NCI-H2196 (cell line): ENCODE results near the gene CPNE4.

ENCODE experiments used
- DNase-seq: peaks from one replicate; lab custom pipeline; 2025; ENCODE audit not compliant: unreplicated experiment; lab: John Stamatoyannopoulos, UW

Gene CPNE4

GRCh38 chr3:131612745-131613144 lies 422.1 kb downstream of the CPNE4 start:
- no peak for DNase-seq

DNA sequence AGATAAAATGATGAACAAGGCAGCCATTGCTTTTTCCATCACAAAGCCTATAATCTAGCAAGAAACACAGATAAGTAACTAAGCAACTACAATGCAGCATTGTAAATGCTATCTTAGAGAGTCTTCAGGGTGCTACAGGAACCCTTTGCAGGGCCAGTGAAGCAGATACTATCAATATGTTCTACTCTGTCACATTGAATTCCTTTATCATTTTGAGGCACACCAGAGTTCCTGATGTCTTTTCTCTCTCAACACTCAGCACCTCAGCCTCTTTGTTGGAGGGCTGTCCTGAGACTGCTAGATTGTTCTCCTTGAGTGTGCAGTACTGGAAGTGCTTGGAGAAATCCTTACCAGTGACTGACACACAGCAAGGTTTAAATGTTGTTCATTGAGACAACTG lies 424.6 kb downstream of the CPNE4 start:
- DNase-seq, result no peak

GRCh38 chr3:131608741-131609140 lies 426.1 kb downstream of the CPNE4 start:
- no peak for DNase-seq

GRCh38 chr3:131608296-131608695 lies 426.5 kb downstream of the CPNE4 start:
- no peak for DNase-seq

GRCh38 chr3:131605916-131606315 lies 428.9 kb downstream of the CPNE4 start:
- no peak for DNase-seq

DNA sequence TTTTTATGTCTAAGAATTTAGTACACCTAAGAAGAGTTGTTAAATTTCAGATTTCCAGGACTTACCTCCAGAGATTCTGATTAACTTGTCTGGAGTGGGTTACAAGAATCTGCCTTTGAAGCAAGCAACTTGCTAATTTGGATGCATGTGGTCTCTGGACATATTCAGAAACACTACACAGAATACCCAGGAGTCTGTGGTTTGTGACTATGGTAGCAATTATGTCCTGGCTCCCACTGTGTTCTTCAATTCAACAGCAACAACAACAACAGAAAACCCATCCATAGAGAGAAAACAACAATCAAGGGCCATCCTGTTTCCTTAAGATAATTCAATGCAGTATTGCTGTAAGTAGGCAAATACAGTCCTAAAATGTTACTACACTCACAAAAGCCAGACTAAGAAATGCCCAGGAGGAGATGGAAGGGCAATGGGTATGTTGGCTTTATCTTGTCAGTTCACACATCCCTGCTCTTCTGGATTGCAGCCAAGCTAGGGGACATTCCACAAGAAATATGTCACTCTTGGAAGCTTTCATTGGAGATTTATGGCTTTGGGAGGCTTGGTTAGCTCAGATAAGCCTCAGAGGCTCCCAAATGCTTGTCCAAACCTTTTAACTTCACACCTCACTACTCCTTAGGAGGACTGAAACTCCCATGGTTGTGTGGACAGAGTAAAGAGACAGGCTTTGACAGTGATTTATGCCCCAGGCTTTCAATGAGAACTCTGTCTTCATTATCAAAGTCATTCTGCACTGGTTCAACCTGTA lies 432.6 kb downstream of the CPNE4 start:
- no peak for DNase-seq

DNA sequence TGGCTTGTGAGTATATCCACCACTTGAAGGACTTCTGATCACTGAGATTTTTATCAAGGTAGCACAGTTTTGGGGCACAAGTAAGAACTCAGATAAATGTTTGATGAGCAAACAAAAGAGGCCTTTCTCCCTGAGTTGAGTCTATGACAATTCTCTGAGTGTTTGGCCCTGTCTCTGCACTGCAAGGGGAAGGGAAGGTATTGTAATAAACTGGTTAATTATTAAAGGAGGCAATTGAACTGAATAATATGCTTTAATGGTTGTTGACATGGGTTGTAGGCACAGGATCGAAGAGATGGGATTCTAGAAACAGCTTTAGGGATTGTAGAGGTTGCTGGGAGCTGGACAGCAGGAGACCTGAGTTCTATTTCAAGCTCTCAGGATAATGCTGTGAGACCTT lies 437.0 kb downstream of the CPNE4 start:
- DNase-seq, result no peak

DNA sequence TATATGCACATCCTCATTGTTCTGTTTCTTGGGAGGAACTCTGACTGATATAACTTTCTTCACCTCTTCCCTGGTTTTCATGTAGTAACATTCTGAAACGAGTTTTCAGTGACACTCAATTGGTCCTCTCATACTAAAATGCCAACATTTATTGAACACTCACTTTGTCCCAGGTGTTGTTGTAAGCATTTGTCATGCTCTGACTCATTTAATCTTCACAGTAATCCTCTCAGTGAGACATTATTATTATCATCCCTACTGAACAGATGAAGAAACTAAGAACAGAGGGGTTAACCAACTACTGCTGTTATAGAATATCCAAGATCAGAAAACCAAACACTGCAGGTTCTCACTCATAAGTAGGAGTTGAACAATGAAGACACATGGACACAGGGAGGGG lies 437.9 kb downstream of the CPNE4 start:
- no peak for DNase-seq

DNA sequence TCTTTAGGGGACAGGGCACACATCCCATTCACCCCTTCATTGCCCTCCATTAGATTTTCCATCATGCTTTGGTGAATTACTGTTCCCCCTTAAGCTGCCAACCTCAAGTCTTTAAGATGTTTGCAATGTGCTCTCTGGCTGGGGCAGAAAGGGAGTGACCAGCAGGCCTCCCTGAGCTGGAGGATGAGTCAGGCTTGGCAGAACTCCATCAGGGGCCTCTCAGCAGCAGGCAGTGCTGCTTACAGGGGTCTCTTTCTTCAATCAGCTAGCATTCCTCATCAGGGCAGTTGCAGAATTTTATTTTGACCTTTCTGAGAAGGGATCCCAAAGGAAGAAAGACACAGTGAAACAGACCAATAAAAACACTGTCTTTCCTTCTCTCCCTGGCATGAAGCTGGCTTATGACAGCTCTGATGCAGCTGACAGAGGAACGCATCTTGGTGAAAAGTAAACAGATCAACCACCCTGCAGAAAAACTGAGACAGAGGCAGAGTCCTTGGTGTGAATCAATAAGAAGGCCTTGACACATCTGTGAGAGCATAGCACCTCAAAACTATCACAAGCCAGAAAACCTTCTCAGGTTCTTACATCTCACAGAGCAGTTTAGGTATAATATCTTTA lies 443.3 kb downstream of the CPNE4 start:
- no peak for DNase-seq

DNA sequence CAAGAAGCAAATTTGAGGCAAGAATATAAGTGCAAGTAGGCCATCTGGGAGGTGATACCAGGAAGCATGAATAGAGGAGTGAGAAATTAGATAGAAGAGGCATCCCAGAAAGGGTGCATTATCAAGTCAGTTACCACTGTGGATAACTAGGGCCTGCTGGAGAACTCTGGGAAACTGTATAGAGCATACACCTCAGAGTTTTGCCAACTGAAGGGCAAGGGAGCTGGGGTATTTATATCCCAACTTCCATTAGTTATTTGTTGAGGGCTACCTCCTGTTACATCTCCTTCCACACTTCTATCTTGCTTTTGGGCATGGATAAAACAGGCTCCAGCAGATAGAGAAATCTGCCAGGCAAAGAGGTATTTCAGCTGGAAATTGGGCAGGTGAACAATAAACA lies 448.5 kb downstream of the CPNE4 start:
- DNase-seq, result no peak

DNA sequence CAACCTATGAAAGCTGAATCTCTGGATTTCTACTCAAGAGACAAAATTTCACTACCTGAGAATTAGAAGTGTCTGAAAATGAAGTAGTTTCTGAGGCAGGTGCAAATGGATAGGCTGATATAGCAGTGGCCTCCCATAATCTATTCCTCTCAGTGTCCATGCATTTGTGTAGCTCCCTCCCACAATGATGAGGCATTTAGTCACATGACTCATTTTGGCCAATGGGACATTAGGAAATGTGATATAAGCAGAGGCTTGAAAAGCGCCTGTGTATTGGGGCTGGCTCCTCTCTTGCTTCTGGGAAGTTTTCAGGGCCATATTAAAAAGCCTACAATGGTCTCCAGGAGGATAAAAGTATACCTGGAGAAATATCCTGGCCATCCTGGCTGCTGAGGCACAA lies 452.4 kb downstream of the CPNE4 start:
- DNase-seq, result no peak

- DNase-seq, result no peak
Observed at GRCh38 chr3:131568460-131568859, 466.4 kb downstream of the CPNE4 start.

DNA sequence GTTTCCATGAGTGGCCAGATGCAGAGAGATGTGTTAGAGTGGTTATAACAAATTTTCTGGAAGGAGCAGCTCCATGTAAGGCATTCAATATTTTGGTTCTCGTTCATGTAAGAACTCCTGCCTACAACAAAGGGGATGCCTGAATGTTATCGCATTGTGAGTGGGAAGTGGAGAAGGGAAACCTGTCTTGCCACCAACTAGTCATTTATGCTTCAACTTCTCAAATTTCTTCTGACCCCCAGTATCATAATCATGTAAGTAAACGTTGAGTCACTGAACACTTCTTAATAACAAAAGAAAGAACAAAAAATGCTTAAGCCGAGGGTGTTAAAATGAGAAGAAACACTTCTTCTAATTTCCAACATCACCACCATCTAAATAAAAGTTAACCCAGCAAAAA lies 470.0 kb downstream of the CPNE4 start:
- DNase-seq, result no peak

DNA sequence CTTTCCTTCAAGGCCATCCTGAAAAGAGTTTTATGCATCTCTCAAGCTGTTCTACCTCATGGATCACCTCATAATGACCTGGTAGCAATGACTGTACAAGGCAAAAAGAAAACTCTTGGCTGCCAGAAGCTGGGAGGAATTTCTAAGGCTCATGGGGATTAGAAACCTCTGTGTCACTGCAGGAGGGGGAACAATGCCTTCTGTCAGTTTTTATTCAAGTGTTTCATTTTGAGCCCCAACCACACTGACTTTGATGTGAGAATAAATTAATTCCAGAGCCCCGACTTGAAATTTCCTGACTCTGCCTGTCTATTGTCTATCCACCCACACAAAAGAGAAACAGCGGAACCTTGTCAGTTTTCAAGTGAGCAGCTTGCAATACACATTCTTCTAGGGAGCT lies 473.3 kb downstream of the CPNE4 start:
- no peak for DNase-seq

- no peak for DNase-seq
Observed at GRCh38 chr3:131560795-131561194, 474.0 kb downstream of the CPNE4 start.

DNA sequence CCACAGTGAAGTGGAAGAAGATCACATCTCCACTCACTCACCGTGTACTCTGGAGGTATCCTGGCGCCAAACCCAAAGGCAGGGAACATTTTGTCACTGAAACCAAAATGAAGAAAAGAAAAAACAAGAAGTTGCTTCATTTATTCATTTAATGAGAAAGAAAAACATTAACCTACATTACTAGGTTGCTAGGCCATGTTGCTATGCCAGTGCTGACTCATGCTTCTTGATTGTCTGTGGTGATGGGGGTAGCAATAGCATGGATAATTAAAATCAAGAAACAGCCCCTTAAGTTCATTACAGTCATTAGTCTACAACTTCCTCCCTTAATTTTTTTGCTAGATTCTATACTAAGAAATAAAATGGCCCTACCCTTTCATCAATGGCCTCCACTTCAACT lies 479.4 kb downstream of the CPNE4 start:
- DNase-seq, result no peak

DNA sequence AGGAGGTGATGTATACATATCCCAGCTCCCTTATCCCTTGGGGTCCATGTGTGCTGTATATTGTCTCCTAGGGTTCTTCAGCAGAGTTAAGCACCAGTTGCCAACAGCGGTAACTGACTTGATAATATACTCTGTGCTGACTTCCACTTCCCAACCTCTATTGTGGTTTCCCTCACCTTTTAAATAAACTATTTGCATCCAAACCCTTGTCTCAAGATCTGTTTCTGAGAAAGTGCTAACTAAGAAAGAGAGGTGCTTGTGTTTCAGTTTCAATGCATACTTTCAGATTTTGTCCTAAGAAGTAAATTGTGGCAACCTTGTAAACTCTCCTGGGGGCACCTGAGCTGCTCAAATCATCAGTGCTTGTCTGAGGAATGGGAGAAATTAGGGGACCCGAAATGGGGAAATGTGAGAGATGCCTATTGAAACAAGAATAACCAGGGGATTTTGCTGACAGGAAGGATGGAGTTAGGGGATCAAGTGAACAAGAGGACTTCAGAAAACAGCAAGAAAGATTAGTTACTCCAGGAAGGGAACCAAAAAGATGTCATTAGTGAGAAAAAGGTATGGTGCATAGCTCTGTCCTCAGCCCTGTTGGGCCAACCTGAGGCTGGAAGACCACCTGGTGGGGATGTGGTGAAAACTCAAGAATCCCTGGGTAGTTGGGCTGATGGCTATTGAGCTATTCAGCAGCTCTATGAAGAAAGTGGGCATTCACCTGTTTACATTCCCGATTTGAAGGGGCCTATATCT lies 481.1 kb downstream of the CPNE4 start:
- no peak for DNase-seq

GRCh38 chr3:131551761-131552160 lies 483.1 kb downstream of the CPNE4 start:
- no peak for DNase-seq

- DNase-seq, result no peak
Observed at GRCh38 chr3:131550562-131551465, 484.0 kb downstream of the CPNE4 start.

DNA sequence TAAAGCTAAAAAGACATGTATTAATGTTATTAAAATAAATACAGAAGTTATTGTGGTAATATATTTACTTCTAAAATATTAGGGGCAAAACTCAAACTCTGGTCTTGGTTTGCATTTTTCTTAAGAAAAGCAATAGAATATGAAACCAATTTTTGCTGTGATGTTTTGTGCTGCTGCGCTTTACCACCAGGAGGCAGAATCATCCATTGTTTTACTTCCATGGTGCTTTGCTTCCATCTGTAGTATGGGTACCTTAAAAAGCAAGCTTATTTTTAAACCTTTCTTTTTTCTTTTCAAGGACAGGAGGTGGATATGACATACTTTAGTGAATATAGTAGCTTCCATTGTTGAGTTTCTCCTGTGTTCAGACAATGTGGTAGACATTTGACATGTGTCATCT lies 485.5 kb downstream of the CPNE4 start:
- DNase-seq, result no peak

DNA sequence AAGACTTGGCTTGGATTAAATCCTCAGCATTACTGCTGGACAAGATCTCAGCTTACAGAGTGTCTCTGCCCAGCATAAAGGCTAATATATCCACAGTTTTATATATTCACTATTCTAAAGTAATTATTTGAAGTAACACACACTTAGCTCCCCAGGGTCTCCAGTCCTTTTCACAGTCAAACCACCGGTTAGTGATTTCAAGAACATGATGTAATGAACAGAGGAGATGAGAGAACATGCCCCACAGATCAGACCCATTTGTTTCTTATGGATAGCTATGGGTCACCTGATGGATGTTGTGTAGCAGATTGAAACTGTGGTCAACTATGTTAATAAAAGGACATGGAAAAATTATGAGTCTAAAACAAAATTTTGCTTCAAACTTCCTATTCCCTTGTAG lies 487.2 kb downstream of the CPNE4 start:
- no peak for DNase-seq
